ENCODE results near the gene SCGB1C1.
A peak's percentile ranks its signal among the peaks of the same experiment; 100 is the strongest.
"Not testable (repeated sequence)": the region's sequence is repeated elsewhere in the genome, so short reads cannot be mapped to it uniquely, and the experiment has no call there.

SCGB1C1 gene

DNA sequence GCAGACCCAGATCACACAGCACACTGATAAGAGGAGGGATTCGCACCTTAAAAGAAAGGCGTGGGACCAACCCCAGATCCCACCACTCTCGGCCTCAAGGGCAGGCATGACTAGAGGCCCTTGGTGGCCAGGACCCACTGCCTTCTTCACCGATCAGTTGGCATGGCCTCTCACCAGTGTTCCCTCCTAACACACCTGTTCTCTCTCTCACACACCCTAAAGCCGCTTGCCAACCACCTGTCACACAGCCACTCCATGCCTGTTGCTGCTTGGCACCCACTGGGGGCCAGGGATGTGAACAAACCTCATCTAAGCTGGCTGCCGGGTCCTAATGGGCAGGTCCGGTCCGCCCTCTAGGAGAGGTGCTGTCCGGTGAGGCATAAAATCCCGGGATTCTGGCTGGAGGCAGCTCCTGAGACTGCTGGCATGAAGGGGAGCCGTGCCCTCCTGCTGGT, at the start of gene SCGB1C1:
TSS of gene SCGB1C1 (plus strand) at position 405 of the 455 bp plus-strand sequence. CDS start at position 427, 22 bp downstream.
- H3K9me3 Mint-ChIP-seq; DNase-seq (ENCODE audit: low spot score in 2 of 2); H3K36me3 Mint-ChIP-seq; H3K4me3 Mint-ChIP-seq; ATAC-seq; H3K4me1 Mint-ChIP-seq: not testable (repeated sequence)
- H3K27ac Mint-ChIP-seq: peak within 1 kb of the TSS; percentile 34

DNA sequence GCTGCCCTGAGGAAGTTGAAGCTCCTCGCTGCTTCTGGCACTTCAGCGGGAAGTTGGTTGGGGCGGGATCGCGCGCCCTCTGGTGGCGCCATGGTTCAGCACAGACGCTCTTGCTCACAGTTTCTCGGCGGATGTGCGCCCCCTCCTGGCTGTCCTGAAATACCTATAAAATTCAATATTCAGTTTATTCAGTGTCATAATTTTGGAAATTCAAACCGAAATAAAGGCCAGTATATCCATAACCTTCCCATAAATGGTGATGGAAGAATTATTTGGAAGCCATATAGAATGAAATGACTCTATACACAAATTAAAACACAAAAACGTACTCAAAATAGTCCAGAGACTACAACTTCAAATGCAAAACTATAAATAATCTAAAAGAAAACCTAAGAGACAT, 12.6 kb upstream of the SCGB1C1 start:
- H3K36me3 Mint-ChIP-seq; H3K27ac Mint-ChIP-seq; ATAC-seq; H3K9me3 Mint-ChIP-seq; DNase-seq (ENCODE audit: low spot score in 2 of 2); H3K4me1 Mint-ChIP-seq; H3K4me3 Mint-ChIP-seq: not testable (repeated sequence)

DNA sequence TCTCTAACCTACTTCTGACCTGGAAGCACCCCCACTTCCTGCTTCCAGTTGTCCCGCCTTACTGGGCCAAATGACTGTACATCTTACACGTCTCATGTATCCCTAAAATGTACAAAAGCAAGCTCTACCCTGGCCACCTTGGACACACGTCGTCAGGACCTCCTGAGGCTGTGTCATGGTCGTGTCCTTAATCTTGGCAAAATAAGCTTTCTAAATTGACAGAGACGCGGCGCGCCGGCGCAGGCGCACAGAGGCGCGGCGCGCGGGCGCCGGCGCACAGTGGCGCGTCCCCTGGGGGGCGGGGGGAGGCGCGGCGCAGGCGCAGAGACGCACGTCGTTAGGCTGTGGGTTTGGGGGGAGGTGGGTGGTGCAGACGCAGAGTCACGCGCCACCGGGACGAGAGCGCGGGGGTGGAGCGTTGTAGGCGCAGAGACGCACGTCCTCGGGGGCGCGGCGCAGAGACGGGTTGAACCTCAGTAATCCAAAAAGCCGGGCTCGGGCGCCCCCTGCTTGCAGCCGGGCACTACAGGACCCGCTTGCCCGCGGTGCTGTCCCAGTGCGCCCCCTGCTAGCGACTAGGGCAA, 3.6 kb upstream of the SCGB1C1 start:
- H3K36me3 Mint-ChIP-seq, H3K27ac Mint-ChIP-seq, ATAC-seq, H3K4me1 Mint-ChIP-seq, H3K9me3 Mint-ChIP-seq, H3K4me3 Mint-ChIP-seq: not testable (repeated sequence)
- DNase-seq (ENCODE audit: low spot score in 2 of 2): peak in 1 of 2 donors; percentile 1

DNA sequence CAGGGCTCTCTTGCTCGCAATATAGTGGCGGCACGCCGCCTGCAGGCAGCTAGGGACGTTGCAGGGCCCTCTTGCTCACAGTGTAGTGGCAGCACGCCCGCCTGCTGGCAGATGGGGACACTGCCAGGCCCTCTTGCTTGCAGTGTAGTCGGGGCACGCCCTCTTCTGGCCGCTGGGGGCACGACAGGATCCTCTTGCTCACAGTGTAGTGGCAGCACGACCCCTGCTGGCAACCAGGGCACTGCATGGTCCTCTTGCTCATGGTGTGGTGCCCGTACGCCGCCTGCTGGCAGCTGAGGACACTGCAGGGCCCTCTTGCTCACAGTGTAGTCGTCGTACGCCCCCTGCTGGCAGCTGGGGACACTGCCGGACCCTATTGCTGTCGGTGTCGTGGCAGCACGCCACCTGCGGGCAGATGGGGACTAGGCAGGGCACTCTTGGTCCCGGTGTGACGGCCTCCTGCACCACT, 3.0 kb upstream of the SCGB1C1 start:
- H3K9me3 Mint-ChIP-seq: not testable (repeated sequence)

DNA sequence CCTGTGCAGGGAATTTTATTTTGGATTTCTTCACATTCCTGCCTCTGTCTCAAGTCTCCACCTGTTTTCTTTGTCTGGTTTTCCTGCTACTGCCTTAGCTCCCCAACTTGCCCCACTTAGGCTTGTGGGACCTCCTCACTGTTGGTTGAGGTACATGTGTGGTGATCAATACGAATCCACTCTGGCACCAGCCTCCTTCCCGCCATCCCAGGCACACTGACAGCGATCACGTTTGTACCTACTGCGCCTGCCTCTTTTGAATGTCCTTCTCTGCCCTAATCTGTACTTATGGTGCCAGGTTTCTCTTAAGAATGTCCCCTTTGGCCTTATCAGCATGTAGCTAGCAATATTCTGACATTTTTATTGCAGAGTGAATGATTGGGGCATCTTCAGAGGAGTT, 2.3 kb upstream of the SCGB1C1 start:
- H3K4me1 Mint-ChIP-seq; H3K9me3 Mint-ChIP-seq; DNase-seq (ENCODE audit: low spot score in 2 of 2); H3K4me3 Mint-ChIP-seq; H3K36me3 Mint-ChIP-seq; H3K27ac Mint-ChIP-seq; ATAC-seq: not testable (repeated sequence)

More for the DNA sequence above, 3.0 kb upstream of the SCGB1C1 start:
- not testable (repeated sequence) for H3K36me3 Mint-ChIP-seq, H3K27ac Mint-ChIP-seq, H3K4me3 Mint-ChIP-seq, H3K4me1 Mint-ChIP-seq
- DNase-seq (ENCODE audit: low spot score in 2 of 2): peak; percentile 6 to 72
- peak; percentile 83 for ATAC-seq

DNA sequence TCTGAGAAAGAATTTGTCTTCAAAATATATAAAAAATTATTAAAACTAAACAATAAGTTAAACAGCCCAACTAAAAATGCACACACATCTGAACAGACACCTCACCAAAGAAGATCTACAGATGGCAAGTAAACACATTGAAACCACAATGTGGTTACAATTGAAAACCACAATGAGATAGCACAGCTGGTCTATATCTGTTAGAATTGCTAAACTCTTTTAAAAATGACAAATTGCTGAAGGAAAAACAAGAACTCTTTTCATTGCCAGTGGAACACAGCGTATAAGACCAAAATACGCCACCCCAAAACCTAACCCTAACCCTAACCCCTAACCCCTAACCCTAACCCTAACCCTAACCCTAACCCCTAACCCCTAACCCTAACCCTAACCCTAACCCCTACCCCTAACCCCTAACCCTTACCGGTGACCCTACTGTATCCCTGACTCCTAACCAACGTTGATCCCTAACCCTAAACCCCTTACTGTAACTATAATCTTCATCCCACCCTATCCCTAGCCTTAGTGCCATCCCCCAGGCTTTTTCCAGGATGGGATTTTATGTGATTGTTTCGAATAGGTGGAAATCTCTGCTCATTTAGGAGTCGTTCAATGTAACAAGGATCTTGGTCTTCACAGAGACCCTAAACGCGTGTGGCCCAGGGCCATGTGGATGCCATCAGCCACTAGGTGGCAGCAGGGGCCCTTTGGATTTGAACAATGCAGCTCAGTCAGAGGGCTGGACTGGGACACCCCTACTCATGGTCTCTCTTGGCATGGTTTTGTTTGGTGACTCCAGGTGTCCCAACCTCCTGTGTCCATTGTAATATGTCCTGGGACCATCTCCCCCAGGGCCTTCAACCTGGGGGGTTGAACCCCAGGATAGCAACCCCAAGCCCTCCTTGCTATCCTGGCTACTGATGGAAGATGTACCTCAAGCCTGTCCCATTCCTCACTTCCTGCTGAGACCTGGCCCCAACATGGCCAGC, 1.1 kb upstream of the SCGB1C1 start:
- H3K36me3 Mint-ChIP-seq, H3K4me3 Mint-ChIP-seq, H3K9me3 Mint-ChIP-seq, H3K4me1 Mint-ChIP-seq: not testable (repeated sequence)
- DNase-seq (ENCODE audit: low spot score in 2 of 2): peak; percentile 25 to 59
- H3K27ac Mint-ChIP-seq: peak overlapping the region; percentile 34
- ATAC-seq: peak; percentile 80

DNA sequence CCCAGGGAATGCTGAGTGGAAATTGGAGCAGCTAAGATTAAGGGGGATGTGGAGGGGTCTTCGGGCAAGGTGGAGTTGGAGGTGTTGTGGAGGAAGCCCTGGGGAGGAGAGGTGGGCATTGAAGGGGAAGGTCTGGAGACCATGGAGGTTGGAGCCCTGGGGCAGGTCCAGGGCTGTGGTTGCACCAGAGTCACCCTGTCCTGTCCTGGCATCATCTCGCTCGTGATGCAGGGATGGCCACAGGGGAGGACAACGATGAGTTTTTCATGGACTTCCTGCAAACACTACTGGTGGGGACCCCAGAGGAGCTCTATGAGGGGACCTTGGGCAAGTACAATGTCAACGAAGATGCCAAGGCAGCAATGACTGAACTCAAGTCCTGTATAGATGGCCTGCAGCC, 603 bp downstream of the SCGB1C1 start:
- not testable (repeated sequence) for ATAC-seq, H3K4me3 Mint-ChIP-seq, H3K9me3 Mint-ChIP-seq, H3K27ac Mint-ChIP-seq, H3K36me3 Mint-ChIP-seq
- DNase-seq (ENCODE audit: low spot score in 2 of 2): peak in 1 of 2 donors; percentile 2
- peaks cover 11% of the 10 kb centered on the region for H3K4me1 Mint-ChIP-seq

DNA sequence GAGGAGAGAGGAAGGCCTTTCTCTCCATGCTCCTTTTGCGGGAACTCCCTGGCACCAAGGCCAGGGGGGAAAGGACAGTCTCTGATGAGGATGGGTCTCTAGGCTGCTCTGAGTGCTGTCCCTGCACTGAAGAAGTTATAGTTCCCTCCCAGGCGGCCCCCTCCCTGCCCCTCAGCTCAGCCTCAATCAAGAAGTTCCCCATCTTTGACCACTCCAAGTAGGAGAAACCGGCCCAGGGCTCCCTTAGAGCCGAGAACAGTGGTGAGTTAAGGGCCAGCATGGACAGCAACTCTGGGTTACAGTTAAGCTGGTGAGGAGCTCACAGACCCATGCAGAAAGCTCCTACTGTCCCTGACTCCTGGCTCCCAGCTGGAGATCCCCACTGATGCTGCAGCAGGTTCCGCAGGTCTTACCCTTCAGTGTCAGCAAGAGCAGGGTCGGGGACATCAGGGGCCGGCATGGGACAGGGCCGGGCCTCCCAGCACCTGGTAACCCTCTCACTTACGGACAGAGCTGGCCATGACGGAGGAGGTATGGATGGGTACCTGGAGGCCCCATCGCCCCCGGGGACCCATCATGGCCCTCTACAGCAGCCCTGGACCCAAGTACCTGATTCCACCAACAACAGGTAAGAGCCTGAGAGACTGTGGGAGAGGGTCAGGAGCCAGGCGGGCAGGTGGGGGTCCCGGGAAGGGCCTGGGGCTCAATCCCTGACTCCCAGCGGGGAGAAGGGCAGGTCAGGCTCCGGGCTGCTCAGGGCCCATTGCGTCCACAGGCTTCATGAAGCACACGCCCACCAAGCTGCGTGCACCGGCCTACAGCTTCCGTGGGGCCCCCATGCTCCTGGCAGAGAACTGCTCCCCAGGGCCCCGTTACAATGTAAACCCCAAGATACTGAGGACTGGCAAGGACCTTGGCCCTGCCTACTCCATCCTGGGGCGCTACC, 4.2 kb downstream of the SCGB1C1 start:
- H3K4me3 Mint-ChIP-seq: no peak overlapping the region
- no peaks in the 10 kb centered on the region for H3K9me3 Mint-ChIP-seq
- peaks cover 21% of the 10 kb centered on the region for H3K36me3 Mint-ChIP-seq
- H3K4me1 Mint-ChIP-seq: peaks cover 18% of the 10 kb centered on the region
- DNase-seq (ENCODE audit: low spot score in 2 of 2) (peak in 1 of 2 donors; percentile 1), ATAC-seq (no peak)
- no peak overlapping the region for H3K27ac Mint-ChIP-seq

DNA sequence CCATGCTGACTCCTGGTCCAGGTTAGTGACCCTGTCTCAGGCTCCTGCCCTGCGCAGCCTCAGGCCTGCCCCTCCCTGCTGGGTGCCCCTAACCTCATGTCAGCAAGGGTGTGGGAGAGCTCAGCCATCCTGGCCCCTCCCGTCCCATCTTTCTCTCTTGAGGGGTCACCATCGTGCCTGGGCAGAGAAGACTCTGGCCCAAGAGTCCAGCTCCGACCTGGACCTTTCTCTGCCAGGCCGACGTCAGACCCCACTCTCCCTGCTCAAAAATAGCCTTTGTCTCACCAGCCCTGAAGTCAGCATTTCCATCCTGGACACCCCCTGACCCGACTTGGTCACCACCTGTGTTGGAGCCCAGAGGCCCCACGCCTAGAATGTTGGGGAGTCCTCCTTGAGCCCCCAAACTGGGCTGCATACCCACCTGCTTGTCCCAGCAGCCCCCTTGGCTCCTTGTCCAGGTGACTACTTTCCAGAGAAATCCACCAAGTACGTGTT, 4.9 kb downstream of the SCGB1C1 start:
- DNase-seq (ENCODE audit: low spot score in 2 of 2) (no peak), ATAC-seq (no peak)
- Mint-ChIP-seq H3K4me3 (no peak overlapping the region), H3K36me3 (peaks cover 27% of the 10 kb centered on the region), H3K4me1 (peaks cover 22% of the 10 kb centered on the region), H3K27ac (peak overlapping the region; percentile 70), H3K9me3 (no peaks in the 10 kb centered on the region)

DNA sequence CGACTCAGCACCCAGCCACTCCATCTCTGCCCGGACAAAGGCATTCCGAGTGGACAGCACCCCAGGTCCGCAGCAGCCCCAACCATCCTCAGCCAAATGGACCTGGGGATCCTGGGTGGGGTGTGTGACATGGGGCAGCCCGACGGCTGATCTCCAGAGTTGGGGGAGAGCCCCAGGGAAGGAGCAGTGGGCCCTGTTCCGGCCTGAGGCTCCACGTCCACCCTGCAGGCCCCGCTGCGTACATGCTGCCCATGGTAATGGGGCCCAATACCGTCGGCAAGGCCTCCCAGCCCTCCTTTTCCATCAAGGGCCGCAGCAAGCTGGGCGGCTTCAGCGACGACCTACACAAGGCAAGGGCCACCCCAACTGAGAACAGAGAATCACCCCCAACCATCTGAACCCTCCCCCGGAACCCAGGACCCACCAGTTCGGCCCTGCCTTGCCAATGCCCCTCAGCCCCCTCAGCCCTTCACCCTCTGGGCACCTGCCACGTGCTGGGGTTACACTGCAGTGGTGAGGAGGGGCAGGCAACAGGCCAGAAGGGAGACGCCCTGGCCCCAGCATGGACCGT, 5.4 kb downstream of the SCGB1C1 start:
- DNase-seq (ENCODE audit: low spot score in 2 of 2) (peak in 1 of 2 donors; percentile 1), ATAC-seq (no peak)
- Mint-ChIP-seq H3K4me1 (peaks cover 28% of the 10 kb centered on the region), H3K9me3 (no peaks in the 10 kb centered on the region), H3K4me3 (no peak overlapping the region), H3K27ac (peak overlapping the region; percentile 70), H3K36me3 (peaks cover 27% of the 10 kb centered on the region)

DNA sequence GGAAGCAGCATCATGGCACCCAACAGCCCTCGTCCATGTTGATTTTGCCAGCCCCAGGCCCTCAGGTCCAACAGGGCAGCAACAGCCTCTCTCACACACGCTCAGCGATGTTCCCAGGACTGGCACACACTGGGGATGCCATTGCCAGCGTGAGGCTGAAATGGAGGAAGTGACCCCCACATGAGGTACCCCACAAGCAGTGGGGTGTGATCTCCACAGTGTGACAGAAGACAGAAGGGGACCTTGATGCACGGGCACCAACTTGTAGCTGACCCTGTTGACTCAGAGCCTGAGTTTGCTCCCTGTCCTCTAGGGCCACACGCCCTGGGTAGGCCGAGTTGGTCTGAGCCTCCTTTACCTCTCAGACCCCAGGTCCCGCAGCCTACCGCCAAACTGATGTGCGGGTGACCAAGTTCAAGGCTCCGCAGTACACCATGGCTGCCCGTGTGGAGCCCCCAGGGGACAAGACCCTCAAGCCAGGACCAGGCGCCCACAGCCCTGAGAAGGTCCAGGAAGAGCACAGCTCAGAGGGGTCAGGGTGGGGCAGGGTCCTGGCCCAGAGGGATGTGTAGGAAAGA, 6.2 kb downstream of the SCGB1C1 start:
- peaks cover 36% of the 10 kb centered on the region for H3K4me1 Mint-ChIP-seq
- H3K4me3 Mint-ChIP-seq: no peak overlapping the region
- H3K27ac Mint-ChIP-seq: peak overlapping the region; percentile 70
- no peak for ATAC-seq
- DNase-seq (ENCODE audit: low spot score in 2 of 2): no peak
- no peaks in the 10 kb centered on the region for H3K9me3 Mint-ChIP-seq
- peaks cover 32% of the 10 kb centered on the region for H3K36me3 Mint-ChIP-seq

DNA sequence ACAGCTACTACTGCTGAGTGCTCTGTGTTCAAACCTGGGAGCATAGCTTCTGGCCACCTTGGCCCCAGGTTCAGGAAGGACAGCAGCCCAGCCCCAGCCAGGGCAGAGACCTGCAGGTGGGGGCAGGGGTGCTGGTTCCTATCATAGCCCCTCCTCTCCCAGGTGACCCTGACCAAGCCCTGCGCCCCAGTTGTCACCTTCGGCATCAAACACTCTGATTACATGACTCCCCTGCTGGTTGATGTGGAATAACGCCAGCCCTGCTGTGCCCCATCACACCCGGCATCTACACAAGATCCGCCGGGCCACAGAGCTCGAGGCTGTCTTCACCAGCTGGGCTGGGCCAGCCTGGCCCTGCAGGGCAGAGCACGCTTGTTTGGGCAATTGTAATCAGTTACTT, 6.9 kb downstream of the SCGB1C1 start:
- Mint-ChIP-seq H3K36me3 (peaks cover 39% of the 10 kb centered on the region), H3K4me1 (peaks cover 37% of the 10 kb centered on the region), H3K9me3 (no peaks in the 10 kb centered on the region), H3K4me3 (no peak overlapping the region), H3K27ac (no peak overlapping the region)
- ATAC-seq (no peak), DNase-seq (ENCODE audit: low spot score in 2 of 2) (no peak)

DNA sequence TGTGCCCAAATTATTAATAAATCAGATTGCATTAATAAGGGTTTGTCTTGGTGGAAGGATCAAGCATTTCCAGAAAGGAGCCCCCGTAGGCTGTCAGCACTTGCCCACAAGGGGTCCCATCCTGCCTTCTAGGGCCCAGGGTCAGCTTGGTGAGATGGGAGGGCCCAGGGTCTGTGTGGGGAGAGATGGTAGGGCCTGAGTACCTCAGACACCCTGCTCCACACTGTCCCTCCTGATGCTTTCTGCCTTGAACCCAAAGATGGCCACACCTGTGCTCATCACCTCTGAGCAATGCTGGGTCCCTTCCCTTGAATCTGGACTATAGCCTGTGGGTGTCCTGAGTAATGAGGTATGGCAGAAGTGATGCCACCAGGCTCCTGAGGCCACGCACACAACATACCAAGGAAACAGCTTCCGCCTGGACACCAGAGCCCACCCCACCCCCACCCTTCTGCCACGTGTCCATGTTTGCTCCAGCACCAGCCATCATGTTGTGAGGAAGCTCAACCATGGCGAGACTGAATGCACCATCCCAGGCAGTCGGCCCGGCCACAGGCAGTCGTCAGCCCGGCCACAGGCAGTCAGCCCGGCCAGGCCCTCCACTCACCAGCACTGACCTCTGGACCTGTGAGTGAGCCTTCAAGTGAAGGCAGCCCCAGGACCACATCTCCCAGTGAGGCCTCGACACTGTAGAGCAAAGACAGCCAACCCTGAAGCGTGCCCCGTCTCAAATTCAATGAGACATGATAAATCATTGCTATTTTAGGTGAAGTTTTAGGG, 7.5 kb downstream of the SCGB1C1 start:
- no peak overlapping the region for H3K27ac Mint-ChIP-seq
- DNase-seq (ENCODE audit: low spot score in 2 of 2): no peak
- H3K9me3 Mint-ChIP-seq: no peaks in the 10 kb centered on the region
- ATAC-seq: no peak
- H3K4me1 Mint-ChIP-seq: peaks cover 37% of the 10 kb centered on the region
- peaks cover 44% of the 10 kb centered on the region for H3K36me3 Mint-ChIP-seq
- no peak overlapping the region for H3K4me3 Mint-ChIP-seq

All from stimulated activated effector memory CD8-positive, alpha-beta T cell treated with anti-CD3 and anti-CD28 coated beads, Interleukin-12 subunit alpha, Interleukin-12 subunit beta, amount 100 ng/mL, for 72 hours (primary cell).